Measurements from ENCODE around the gene IDH2. TPM values are rescaled to one million over a fixed set of nuclear protein-coding genes. Genes with fewer than 3 reads are reported as not detected.
"Not testable (repeated sequence)": the region's sequence is repeated elsewhere in the genome, so short reads cannot be mapped to it uniquely, and the experiment has no call there.

The IDH2 gene
- total RNA-seq, 4 donors from 2014 or later, result 89.9 to 184 (median 119) TPM

DNA sequence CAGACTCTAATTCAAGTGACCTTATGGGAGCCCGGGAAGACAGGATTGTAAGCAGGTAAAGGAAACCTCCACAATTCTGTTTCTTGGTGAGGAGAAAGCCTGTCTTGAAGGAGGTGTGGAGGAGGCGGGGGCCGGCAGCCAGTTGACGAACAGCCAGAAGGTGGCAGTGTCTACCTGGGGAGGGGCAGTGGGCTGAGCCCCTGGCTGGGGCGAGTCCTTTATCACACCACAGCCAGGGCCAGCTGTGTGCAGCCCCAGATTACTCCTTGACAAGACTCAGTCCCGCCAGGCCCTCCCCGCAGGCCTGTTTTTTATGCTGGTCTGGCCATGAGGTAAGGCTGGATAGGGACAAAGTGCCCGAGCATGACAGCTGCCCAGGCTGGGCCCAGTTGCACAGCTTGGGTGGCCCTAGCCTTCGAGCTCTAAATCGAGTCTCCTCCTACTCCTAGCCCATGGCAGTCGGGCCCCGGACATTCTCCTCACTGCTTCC lies 40.9 kb upstream of the IDH2 start:
- peak; percentile 57 to 86 (median 85) for DNase-seq
- no peaks in the 10 kb centered on the region for H3K36me3 ChIP-seq
- H3K4me1 ChIP-seq, result peaks cover 0 to 7% (median 0%) of the 10 kb centered on the region in 4 donors
- H3K27ac ChIP-seq, result no peak overlapping the region
- peaks cover 0 to 4% (median 0%) of the 10 kb centered on the region in 4 donors for H3K9me3 ChIP-seq
- H3K4me3 ChIP-seq, result no peak overlapping the region
- TF ChIP-seq, protein P1, sequence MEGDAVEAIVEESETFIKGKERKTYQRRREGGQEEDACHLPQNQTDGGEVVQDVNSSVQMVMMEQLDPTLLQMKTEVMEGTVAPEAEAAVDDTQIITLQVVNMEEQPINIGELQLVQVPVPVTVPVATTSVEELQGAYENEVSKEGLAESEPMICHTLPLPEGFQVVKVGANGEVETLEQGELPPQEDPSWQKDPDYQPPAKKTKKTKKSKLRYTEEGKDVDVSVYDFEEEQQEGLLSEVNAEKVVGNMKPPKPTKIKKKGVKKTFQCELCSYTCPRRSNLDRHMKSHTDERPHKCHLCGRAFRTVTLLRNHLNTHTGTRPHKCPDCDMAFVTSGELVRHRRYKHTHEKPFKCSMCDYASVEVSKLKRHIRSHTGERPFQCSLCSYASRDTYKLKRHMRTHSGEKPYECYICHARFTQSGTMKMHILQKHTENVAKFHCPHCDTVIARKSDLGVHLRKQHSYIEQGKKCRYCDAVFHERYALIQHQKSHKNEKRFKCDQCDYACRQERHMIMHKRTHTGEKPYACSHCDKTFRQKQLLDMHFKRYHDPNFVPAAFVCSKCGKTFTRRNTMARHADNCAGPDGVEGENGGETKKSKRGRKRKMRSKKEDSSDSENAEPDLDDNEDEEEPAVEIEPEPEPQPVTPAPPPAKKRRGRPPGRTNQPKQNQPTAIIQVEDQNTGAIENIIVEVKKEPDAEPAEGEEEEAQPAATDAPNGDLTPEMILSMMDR (IDR thresholded peaks at IDR 0.05), result peak; percentile 18 to 87 (median 75)
- peak in 1 of 2 donors; percentile 15 for TF ChIP-seq POLR2A (IDR thresholded peaks at IDR 0.05)
- H3K27me3 ChIP-seq, result no peaks in the 10 kb centered on the region

DNA sequence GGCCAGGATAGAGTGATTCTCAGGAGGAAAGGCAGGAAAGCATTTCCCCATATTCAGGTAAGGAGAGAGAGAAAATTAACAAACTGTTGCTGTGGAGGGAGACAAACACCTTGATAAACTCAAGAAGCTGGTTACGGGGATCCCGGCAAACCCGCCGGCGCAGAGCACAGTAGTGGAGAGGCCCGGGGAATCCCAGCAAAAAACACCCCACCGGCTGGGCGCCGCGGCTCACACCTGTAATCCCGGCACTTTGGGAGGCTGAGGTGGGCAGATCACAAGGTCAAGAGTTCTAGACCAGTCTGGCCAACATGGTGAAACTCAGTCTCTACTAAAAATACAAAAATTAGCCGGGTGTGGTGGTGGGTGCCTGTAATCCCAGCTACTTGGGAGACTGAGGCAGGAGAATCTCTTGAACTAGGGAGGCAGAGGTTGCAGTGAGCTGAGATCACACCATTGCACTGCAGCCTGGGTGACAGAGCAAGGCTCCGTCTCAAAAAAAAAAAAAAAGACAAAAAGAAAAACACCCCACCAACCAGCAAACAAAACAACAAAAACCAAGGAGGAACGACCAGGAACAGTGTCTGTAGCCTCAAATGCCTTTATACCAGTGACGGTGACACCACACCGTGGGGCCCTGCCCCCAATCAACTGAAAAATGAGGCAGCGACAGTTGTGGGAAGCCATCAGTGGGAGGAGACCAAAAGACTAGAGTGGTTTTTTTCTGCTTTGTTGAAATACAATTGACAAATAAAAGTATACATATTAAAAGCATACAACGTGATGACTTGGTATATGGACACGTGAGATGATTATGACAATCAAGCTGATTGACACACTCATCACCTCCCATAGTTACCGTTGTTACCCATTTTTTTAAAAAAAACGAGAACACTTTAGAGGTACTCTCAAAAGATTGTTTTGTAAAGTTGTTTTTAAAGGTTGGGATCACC lies 40.2 kb upstream of the IDH2 start:
- H3K27ac ChIP-seq, result no peak overlapping the region
- TF ChIP-seq POLR2A (IDR thresholded peaks at IDR 0.05), result no peak
- TF ChIP-seq, protein P1 (IDR thresholded peaks at IDR 0.05), result no peak

DNA sequence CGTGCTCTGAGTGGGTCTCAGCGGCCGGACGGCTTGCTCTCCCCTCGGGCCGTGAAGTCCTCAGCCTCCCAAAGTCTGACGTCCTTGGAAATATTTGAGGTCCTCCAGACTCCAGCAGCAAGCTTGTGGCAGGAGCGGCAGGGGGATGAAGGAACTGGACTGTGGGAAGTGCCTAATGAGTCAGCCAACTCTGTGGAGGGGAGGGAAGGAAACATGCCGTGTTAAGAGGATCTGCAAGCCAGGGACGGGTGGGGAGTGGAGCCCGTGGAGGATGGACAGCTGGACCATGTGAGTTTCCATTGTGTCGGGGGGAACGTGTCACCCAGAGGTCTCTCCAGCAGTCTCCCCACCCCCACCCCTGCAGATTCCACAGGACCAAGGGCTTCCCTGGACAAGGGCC lies 39.4 kb upstream of the IDH2 start:
- Histone ChIP-seq H3K27ac (no peak overlapping the region), H3K4me3 (no peak overlapping the region), H3K4me1 (peaks cover 0 to 7% (median 0%) of the 10 kb centered on the region in 4 donors), H3K36me3 (no peaks in the 10 kb centered on the region), H3K27me3 (no peaks in the 10 kb centered on the region), H3K9me3 (peaks cover 0 to 4% (median 0%) of the 10 kb centered on the region in 4 donors)
- no peak for TF ChIP-seq POLR2A (IDR thresholded peaks at IDR 0.05)
- TF ChIP-seq, protein P1 (IDR thresholded peaks at IDR 0.05), result no peak
- DNase-seq, result no peak

More for the DNA sequence above, 40.2 kb upstream of the IDH2 start:
- Histone ChIP-seq H3K27me3 (no peaks in the 10 kb centered on the region), H3K36me3 (no peaks in the 10 kb centered on the region), H3K4me3 (no peak overlapping the region), H3K9me3 (peaks cover 0 to 4% (median 0%) of the 10 kb centered on the region in 4 donors), H3K4me1 (peaks cover 0 to 7% (median 0%) of the 10 kb centered on the region in 4 donors)
- DNase-seq, result no peak

DNA sequence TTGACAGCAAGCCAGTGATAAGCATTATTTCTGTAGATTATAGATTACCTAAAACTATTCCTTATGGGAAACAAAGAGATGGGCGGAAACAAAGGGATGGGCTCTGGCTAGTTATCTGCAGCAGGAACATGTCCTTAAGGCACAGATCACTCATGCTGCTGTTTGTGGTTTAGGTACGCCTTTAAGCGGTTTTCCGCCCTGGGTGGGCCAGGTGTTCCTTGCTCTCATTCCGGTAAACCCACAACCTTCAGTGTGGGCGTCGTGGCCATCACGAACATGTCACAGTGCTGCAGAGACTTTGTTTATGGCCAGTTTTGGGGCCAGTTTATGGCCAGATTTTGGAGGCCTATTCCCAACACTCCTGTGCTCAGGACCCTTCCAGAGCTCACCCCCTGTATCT lies 37.3 kb upstream of the IDH2 start:
- DNase-seq, result peak in 2 of 3 donors; percentile 28 to 51
- not testable (repeated sequence) for H3K4me1 ChIP-seq, H3K9me3 ChIP-seq, H3K36me3 ChIP-seq, H3K4me3 ChIP-seq, H3K27me3 ChIP-seq, H3K27ac ChIP-seq

DNA sequence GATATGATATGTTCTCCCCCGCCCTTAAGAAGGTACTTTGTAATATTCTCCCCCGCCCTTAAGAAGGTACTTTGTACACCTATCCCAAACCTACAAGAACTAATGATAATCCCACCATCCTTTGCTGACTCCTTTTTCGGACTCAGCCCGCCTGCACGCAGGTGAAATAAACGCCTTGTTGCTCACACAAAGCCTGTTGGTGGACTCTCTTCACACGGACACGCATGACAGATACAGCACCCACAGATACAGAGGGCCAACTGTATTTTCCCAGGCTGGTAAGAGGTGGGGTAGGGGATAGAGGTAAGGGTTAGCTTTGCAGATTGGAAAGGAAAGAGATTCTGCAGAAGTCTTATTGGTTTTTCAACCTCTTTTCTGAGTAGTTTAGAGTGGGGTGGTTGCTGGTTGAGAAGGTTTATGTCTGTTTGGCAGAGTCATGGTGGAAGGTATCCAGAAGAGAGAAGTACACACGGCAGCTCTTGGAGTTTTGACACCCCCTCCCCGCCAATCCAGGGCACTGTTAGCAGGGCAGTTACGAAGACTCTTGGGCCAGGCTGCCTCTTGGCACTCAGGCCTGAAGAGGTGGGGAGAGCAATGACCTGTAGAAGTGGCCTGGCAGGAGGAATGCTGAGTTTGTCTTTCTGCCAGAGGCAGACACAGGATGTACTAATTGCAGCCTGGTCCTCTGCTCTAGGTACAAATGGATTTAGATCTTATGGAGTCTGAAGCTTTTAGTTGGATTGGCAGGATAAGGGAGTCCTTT lies 36.0 kb upstream of the IDH2 start:
- DNase-seq, result no peak
- TF ChIP-seq, protein P1 (IDR thresholded peaks at IDR 0.05), result no peak
- no peak for TF ChIP-seq POLR2A (IDR thresholded peaks at IDR 0.05)
- no peaks in the 10 kb centered on the region for H3K36me3 ChIP-seq
- no peaks in the 10 kb centered on the region for H3K27me3 ChIP-seq
- H3K4me3 ChIP-seq, result no peak overlapping the region
- peaks cover 0 to 3% (median 0%) of the 10 kb centered on the region in 4 donors for H3K4me1 ChIP-seq
- peaks cover 0 to 4% (median 0%) of the 10 kb centered on the region in 4 donors for H3K9me3 ChIP-seq
- H3K27ac ChIP-seq, result no peak overlapping the region
